ENCODE measurements around the gene EXOC2.

The EXOC2 gene

DNA sequence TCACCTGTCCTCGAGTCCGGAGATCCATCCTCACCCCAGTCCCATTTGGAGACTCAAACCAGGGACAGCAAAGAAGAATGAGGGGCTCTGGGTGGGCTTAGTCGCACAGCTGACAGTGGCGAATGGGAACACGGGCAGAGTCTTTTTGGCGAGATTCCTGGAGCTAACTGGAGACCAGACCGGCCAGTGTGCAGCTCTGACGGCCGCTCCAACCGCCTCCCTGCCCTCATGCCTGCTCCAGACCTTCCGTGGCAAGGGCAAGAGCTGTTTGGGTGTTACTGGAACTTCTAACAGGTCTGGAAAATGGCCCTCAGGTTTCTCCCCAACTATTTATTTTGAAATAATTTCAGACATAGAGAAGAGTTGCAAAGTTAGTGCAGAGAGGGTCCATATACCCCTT, 225.8 kb downstream of the EXOC2 start:
- no peak overlapping the region for H3K4me3 ChIP-seq (ENCODE audit: low read depth, low read length)
- no peak for DNase-seq (ENCODE audit: low read depth)
- TF ChIP-seq, protein P1, sequence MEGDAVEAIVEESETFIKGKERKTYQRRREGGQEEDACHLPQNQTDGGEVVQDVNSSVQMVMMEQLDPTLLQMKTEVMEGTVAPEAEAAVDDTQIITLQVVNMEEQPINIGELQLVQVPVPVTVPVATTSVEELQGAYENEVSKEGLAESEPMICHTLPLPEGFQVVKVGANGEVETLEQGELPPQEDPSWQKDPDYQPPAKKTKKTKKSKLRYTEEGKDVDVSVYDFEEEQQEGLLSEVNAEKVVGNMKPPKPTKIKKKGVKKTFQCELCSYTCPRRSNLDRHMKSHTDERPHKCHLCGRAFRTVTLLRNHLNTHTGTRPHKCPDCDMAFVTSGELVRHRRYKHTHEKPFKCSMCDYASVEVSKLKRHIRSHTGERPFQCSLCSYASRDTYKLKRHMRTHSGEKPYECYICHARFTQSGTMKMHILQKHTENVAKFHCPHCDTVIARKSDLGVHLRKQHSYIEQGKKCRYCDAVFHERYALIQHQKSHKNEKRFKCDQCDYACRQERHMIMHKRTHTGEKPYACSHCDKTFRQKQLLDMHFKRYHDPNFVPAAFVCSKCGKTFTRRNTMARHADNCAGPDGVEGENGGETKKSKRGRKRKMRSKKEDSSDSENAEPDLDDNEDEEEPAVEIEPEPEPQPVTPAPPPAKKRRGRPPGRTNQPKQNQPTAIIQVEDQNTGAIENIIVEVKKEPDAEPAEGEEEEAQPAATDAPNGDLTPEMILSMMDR (conservative IDR thresholded peaks at IDR 0.05; ENCODE audit: low read depth, low read length): no peak

DNA sequence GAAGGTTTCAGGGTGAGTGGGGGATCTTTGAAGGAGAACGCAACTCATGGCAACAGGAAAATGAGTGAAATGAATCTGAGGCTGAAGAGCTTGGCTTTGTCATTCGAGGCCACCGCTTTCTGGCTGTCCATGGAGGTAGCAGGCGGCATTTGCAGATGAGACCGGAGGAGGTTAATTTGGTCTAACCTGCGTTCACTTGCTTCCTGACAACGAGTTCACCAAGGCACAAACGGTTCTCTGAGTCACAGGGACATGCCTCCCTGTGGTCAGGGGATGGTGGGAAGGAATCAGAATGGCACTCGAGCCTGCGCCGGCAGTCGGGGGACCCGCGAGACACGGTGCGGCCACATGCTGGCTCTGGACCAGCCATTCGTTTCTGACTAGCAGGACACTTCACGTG, 226.4 kb downstream of the EXOC2 start:
- TF ChIP-seq, protein P1 (conservative IDR thresholded peaks at IDR 0.05; ENCODE audit: low read depth, low read length): no peak
- DNase-seq (ENCODE audit: low read depth): no peak
- no peak overlapping the region for H3K4me3 ChIP-seq (ENCODE audit: low read depth, low read length)

DNA sequence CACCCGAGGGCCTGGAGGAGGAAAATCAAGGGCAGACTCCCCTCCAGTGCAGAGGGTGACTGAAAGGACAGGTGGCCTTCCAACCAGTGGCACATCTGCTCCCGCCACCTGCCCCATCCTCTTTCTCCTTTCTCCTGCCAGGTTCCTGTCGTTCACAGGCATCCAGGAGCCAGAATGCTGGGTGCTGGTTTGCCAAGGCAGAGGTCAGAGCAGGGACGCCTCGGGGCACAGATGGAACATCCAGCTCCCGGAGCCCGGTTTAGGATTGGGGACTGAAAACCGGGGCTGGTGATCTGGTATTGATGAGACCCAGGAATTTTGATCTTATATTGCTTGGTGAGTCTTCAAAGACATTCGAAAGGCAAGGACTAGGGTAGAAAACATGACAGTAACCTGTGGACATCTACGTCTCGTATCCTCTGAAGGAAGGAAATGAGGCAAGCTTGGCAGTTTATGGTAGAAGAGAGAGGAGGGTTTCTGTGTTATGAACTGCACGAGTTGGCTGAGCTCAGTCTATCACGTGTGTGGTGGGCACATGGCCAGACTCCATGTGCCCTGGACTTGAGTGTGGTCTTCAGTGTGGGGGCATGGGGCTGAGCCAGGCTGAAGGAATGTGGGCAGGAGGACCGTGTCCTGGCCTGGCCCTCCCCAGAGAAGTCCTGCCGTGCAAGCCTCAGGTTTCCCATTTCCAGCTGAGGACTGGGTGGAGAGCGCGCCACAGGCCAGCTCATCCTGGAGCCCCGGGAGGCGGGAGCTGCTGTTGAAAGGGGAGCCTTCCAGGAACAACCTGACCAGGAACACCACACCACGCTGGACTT, 227.2 kb downstream of the EXOC2 start:
- no peak overlapping the region for H3K4me3 ChIP-seq (ENCODE audit: low read depth, low read length)
- TF ChIP-seq, protein P1 (conservative IDR thresholded peaks at IDR 0.05; ENCODE audit: low read depth, low read length): no peak
- no peak for DNase-seq (ENCODE audit: low read depth)

DNA sequence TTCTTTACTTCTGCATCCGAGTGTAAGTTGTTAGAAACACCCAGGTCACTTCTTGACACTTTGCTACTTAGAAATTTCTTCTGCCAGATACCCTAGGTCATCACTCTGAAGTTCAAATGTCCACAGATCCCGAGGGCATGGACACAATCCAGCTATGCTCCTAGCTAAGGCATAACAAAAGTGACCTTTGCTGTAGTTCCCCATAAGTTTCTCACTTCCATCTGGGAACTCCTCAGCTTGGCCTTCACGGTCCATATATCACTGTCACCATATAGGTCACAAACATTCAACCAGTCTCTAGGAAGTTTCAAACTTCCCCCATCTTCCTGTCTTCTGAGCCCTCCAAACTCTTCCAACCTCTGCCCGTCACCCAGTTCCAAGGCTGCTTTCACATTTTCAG, 236.1 kb downstream of the EXOC2 start:
- DNase-seq (ENCODE audit: low read depth): no peak
- TF ChIP-seq, protein P1 (conservative IDR thresholded peaks at IDR 0.05; ENCODE audit: low read depth, low read length): no peak
- no peak overlapping the region for H3K4me3 ChIP-seq (ENCODE audit: low read depth, low read length)

DNA sequence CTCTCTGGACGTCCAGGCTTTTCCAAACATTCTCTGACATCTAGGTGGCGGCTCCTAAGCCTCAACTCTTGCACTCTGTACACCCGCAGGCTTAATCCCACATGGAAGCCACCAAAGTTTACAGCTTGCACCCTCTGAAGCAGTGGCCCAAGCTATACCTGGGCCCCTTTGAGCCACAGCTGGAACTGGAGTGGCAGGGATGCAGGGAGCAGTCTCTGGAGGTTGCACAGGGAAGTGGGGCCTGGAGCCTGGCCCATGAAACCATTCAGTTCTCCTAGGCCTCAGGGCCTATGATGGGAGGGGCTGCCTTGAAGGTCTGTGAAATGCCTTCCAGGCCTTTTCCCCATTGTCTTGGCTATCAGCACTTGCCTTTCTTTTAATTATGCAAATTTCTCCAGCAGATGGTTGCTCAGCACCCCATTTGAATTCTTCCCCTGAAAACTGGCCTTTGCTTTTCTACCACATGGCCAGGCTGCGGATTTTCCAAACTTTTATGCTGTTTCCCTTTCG, 236.5 kb downstream of the EXOC2 start:
- no peak for DNase-seq (ENCODE audit: low read depth)
- no peak overlapping the region for H3K4me3 ChIP-seq (ENCODE audit: low read depth, low read length)
- TF ChIP-seq, protein P1 (conservative IDR thresholded peaks at IDR 0.05; ENCODE audit: low read depth, low read length): no peak

DNA sequence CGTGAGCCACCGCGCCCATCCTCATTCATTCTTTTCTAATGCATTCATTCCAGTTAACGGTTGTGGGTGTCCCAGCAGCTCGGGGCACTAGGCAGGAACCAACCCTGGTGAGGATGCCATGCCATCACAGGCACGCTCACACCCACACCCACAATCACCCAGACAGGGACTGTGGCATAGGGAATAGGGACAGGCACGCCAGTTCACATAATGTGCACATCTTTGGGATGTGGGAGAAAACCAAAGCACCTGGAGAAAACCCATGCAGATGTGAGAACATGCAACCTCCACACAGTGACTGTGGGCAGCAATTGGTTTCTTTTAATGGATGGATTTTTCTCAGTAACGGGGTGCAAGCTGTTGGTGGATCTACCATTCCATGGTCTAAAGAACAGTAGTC, 237.1 kb downstream of the EXOC2 start:
- TF ChIP-seq, protein P1 (conservative IDR thresholded peaks at IDR 0.05; ENCODE audit: low read depth, low read length): no peak
- no peak overlapping the region for H3K4me3 ChIP-seq (ENCODE audit: low read depth, low read length)
- no peak for DNase-seq (ENCODE audit: low read depth)
